Superior temporal gyrus (tissue), 1 donor: ENCODE results near the gene LLGL1.

Experiments
- DNase-seq: peaks from one replicate; pipeline ENCODE4 v3.0.0-alpha.2; 2016; ENCODE audit errors: extremely low spot score

Gene LLGL1

GRCh38 chr17:18253187-18253884, 27.9 kb downstream of the LLGL1 start:
- DNase-seq = no peak

DNA sequence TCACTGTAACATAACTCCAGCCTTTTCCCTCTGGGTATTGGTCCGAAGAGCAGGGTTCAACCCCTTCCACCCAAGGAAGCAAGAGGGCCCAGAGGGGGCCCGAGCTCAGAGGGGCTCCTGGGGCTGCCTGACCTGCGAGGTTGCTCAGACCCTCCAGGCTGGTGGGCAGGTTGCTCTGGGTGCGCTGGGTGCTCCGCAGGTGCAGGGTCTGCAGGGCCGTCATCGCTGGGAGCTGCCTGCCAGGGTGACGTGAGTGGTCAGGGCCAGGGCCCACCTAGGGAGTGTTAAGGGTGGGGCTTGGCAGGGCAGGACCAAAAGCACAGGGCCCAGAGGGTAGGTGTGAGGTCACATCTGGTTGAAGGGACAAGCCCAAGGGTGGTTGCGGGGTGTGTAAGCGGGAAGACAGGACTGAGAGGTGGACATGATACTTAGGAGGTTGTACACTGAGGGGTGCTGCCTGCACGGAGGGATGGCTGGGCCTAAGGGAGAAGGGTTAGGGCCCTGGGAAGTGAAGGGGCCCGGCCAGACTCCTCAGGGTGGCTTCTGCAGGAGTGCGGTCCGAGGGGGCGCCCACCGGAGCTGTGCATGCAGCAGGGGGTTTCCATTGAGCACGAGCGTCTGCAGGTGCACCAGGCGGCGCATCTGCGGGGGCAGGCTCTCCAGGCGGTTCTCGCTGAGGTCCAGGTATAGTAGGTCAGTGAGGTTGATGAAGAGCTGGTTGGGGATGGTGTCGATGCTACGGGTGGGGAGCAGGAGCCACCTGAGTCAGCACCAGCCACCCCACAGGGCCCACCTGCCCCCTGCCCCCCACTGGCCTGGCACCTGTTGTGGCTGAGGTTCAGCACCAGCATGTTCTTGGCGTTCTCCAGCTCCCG, 28.7 kb downstream of the LLGL1 start:
- no peak for DNase-seq

DNA sequence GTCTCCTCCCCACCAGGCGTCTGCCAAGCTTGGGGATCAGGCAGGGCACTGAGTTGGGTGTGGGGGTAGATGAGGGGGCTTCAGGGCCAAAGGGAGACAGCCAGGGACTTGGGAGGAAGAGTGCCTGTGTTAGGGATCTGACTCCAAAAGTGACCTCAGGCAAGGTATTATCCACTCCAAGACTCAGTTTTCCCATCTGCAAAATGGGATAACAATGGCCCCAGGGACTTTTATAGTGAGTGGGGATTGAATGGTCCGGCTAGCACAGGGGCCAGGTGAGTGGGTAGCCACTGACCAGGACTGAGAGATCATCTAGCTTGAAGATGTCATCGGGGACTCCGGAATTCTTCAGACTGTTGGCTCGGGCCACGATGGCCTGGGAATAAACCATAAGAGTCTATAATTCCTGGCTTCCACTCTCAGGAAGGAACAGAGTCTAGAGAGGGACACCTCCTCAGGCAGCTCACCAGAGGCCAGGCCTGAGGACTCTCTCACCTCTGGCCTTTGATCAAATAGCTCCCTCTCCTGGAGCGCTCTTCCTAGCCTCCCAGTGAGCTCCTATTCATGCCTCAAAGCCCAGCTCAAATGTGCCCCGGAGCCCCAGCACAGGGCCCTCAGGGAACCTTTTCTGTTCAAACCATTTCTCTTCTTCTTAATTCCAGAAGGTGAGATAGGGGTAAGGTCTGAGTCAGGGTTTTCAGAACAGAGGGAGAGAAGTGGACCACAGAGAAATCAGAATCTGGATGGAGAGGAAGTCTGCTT, 29.6 kb downstream of the LLGL1 start:
- DNase-seq = no peak

DNA sequence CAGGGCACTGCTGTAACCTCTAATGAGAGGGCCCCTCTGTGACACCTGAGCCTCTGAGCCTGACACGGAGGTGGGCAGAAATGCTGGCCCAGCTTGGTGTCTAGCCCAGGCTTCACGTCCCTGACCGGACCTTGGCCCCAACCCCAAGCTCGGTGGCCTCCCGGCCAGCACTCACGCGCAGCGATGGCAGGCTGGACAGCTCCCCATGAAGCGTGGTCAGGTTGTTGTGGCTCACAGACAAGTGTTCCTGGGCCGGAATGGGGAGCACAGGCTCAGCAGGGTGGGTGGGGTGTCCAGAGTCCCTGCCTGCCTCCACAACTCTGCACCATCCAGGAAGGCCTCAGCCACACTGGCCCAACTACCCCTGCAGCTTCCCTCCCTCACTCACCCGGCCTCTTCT, 30.9 kb downstream of the LLGL1 start:
- DNase-seq = no peak

DNA sequence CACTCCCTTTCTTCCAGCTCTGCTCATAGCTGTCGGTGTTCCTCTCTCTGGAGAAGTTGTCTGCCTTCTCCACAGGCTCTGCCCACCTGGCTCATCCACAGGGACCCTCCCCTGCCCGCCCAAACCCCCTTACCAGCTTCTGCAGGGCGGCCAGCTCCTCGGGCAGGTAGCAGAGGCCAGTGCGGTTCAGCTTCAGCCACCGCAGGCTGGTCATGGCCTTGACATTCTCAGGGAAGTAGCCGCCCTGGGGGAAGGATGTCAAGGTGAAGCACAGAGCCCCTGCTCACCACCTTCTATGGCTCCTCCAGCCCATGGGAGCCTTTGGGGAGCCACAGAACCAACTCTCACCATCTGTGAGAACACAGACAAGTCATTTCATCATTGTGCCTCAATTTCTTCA, 31.3 kb downstream of the LLGL1 start:
- no peak for DNase-seq

DNA sequence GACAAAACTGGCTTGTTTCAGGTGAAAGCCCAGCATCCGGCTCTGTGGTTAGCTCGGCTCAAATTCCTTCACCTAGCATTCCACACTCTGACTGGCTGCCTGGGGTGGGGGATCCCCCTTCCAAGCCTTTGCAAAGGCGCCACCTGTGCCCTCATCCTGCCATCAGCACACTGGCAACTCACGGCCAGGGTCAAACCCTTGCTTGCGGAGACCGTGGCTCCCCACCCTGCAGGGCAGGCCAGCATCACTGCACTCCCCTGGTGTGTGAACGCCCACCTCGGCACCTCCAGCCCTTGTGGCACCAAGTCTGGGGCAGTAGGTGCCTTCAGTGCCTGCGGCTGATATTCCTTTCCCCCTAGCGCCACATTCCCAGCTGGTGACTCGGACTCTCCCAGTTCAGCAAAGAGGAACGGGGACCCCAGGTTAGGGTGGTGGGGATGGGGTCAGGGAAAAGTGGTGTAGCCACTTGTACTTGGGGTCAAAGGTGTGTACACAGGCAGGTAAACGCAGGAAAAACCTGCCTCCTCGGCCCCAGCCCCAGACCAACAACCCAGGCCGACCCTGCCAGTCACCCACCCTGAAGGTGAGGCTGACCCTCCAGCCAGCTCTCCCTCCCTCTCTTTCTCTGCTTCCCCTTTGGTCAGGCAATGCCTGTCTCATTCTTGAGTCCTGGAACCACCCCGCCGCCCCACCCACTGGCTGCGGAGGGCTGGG, 32.0 kb downstream of the LLGL1 start:
- no peak for DNase-seq

- peak; percentile 59 for DNase-seq
Observed at GRCh38 chr17:18257982-18258355, 32.5 kb downstream of the LLGL1 start.

DNA sequence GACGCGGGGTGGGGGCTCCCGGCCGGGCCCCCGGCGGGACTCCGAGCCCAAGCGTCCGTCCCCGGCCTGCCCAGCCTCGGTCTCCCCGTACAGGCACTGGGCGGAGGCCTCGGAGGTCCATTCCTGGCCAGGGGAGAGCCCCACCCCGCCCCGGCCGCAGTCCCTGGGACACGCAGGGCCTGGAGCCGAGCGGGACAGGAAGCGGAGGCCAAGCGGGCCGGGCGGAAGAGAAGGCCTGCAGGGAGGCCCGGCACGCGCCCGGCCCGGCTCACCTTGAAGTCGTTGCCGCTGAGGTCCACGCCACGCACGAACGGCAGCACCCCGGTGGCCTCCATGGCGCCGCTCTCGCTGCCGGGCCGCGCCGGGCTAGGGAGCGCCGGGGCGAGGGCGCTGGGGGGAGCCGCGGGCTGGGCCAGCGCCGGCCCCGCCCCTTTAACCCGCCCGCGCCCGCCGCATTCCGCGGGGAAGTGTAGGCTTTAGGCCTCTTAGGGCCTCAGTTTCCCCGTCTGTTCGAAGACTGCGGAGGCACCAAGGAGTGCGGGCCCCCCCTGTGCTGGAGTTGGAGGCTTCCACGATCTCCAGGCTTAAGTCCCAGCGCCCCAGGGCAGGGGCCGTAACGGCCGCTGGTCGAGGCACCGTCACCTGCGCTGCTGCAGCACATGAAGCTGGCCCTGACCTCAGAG, 33.1 kb downstream of the LLGL1 start, which contains the start of gene FLII:
Gene FLII, minus strand, starts transcription at position 383 of the 683 bp plus-strand sequence. Its CDS starts 48 bp downstream, at position 335.
- DNase-seq = peak; percentile 72

GRCh38 chr17:18259621-18260331, 34.3 kb downstream of the LLGL1 start:
- no peak for DNase-seq

DNA sequence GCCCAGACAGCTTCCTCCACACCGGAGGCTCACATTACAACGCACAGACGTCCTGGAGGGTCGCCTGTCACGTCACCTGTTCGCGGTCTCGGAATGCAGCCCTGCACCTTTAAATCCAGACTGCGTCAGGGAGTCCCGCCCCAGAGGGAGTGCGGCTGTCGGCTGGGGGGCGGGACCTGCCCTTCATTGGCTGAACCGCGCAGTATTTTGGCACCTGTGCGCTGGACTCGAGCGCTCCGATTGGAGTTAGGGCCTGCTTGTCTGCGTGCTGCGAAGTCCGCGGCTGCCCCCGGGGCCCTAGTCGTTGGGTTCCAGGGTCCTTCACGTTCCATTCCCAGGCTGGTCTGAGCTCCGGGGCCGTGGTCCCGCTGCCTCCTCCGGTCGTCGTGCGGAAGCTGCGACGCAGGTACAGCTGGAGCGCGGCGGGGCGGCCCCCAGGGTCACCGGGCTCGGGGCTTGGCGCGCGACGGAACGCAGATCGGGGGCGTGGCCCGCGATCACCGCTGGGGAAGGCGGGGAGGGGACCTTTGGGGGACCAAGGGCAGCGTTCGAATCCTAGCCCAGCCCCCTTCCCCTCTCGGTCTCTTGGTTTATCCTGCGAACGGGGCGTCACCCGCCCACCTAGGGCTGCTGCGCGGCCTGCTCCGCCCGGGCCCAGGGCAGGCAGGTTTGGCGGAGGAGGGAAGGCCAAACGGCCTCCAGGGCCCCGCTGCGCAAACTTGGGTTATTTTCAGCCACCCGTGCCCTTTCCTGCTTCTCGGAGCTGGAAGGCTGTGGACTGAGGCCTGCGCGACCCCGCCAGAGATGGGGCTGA, 35.1 kb downstream of the LLGL1 start, which contains the start of gene MIEF2:
Gene MIEF2, plus strand, starts transcription at position 331 of the 814 bp plus-strand sequence. CDS start 2,059 bp downstream, outside the sequence.
- peak; percentile 97 for DNase-seq

DNA sequence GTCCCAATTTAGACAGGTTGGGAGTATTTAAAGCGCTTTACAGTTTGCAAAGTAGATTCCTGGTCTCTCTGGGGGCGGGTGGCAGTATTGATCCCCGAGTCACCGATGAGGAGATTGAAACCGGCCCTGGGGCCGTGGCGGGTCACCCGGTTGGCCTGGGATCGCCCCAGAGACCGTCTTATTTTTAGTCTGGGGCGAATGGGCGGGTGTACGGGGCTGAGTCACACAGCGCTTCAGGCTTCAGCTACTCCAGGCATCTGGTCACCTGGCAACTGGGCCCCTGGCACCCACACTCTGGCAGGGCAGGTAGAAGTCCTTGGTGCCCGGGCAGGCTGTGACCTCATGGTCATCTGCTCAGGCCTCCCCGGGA, 35.7 kb downstream of the LLGL1 start:
- no peak for DNase-seq

DNA sequence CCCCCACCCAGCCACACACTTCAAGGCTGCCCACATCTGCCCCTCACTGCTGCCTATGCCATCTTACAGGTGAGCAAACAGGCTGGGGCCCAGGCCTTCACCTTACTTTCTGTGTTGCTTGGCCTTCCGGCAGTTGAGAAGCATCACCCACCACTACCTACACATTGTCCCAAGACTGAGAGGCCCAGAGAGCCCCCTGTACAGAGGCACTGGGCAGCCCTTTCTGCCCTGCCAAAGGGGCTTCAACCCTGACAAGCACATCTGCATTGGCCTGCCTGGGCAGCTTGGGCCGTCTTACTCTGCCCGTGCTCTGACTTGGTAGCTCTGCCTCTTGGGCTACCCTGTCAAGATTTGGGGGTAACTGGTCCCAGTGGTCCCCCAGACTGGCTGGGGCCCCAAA, 36.2 kb downstream of the LLGL1 start:
- DNase-seq = no peak

- no peak for DNase-seq
Observed at GRCh38 chr17:18262111-18262510, 36.7 kb downstream of the LLGL1 start.

GRCh38 chr17:18262641-18263040, 37.2 kb downstream of the LLGL1 start:
- DNase-seq = no peak

DNA sequence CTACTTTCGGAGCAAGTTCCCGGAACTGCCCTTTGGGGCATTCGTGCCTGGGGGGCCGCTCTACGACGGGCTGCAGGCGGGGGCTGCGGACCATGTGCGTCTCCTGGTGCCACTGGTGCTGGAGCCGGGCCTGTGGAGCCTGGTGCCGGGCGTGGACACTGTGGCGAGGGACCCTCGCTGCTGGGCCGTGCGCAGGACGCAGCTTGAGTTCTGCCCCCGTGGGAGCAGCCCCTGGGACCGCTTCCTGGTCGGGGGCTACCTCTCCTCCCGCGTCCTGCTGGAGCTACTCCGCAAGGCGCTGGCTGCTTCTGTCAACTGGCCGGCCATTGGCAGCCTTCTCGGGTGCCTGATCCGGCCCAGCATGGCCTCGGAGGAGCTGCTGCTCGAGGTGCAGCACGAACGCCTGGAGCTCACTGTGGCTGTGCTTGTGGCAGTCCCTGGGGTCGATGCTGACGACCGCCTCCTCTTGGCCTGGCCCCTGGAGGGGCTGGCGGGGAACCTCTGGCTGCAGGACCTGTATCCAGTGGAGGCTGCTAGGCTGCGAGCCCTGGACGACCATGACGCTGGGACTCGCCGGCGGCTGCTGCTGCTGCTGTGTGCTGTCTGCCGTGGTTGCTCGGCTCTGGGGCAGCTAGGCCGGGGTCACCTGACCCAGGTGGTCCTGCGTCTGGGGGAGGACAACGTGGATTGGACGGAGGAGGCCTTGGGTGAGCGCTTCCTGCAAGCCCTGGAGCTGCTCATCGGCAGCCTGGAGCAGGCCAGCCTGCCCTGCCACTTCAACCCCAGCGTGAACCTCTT, 38.6 kb downstream of the LLGL1 start:
- DNase-seq = no peak

DNA sequence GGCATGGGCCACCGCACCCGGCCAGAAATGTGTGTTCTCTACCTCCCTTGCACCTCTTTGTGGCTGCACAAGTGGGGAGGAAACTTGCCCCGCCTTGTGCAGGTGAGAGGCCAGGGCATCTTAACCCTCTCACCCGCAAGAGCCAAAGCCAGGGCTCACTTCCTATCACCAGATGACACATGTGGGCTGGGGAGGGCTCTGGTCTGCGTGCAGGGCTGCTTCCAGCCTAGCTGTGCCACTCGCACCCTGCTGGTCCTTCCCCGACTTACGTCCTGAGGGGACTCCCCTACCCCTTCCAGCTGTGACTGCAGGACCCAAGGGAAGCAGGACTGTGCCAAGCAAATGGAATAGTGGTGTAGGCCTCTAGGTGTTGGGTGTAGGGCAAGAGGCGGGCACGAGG, 41.9 kb downstream of the LLGL1 start:
- no peak for DNase-seq

GRCh38 chr17:18267927-18268711, 42.7 kb downstream of the LLGL1 start:
- DNase-seq = no peak
